Activated CD4-positive, alpha-beta T cell treated with anti-CD3 and anti-CD28 coated beads, Interleukin-2, amount 50 U/mL, for 1 hour (primary cell): ENCODE results near the gene LIPG.
"Not testable (repeated sequence)": the region's sequence is repeated elsewhere in the genome, so short reads cannot be mapped to it uniquely, and the experiment has no call there.

ENCODE experiments used
- DNase-seq: peaks from one replicate; pipeline ENCODE4 v3.0.0-alpha.2; 2020

The LIPG gene

GRCh38 chr18:49561289-49562193, at the start of gene LIPG:
LIPG (plus strand) TSS chr18:49562057; CDS start chr18:49562309, 252 bp downstream.
- peak; percentile 8 for DNase-seq

- not testable (repeated sequence) for DNase-seq
Observed at GRCh38 chr18:49512876-49513275, 49.0 kb upstream of the LIPG start.

- DNase-seq: no peak
Observed at GRCh38 chr18:49514577-49514976, 47.3 kb upstream of the LIPG start.

GRCh38 chr18:49515003-49515402, 46.9 kb upstream of the LIPG start:
- DNase-seq: not testable (repeated sequence)

- DNase-seq: no peak
Observed at GRCh38 chr18:49515516-49515915, 46.3 kb upstream of the LIPG start.

- DNase-seq: no peak
Observed at GRCh38 chr18:49517483-49517882, 44.4 kb upstream of the LIPG start.

GRCh38 chr18:49519101-49519971, 42.5 kb upstream of the LIPG start:
- no peak for DNase-seq

- no peak for DNase-seq
Observed at GRCh38 chr18:49520661-49521145, 41.2 kb upstream of the LIPG start.

GRCh38 chr18:49521216-49521835, 40.5 kb upstream of the LIPG start:
- DNase-seq: no peak

- DNase-seq: not testable (repeated sequence)
Observed at GRCh38 chr18:49523580-49524093, 38.2 kb upstream of the LIPG start.

GRCh38 chr18:49524349-49524748, 37.5 kb upstream of the LIPG start:
- DNase-seq: no peak

GRCh38 chr18:49524951-49525350, 36.9 kb upstream of the LIPG start:
- no peak for DNase-seq

GRCh38 chr18:49525981-49526380, 35.9 kb upstream of the LIPG start:
- DNase-seq: no peak

GRCh38 chr18:49527631-49528327, 34.1 kb upstream of the LIPG start:
- no peak for DNase-seq

GRCh38 chr18:49529596-49529995, 32.3 kb upstream of the LIPG start:
- DNase-seq: no peak

GRCh38 chr18:49531678-49532153, 30.1 kb upstream of the LIPG start:
- no peak for DNase-seq

GRCh38 chr18:49534846-49535601, 26.8 kb upstream of the LIPG start:
- DNase-seq: no peak

GRCh38 chr18:49537232-49537896, 24.5 kb upstream of the LIPG start:
- DNase-seq: no peak

GRCh38 chr18:49544362-49544761, 17.5 kb upstream of the LIPG start:
- DNase-seq: no peak

- no peak for DNase-seq
Observed at GRCh38 chr18:49546278-49546677, 15.6 kb upstream of the LIPG start.
